K562 (cell line): ENCODE results near the gene DYNLT4. TPM values are rescaled to one million over a fixed set of nuclear protein-coding genes. Genes with fewer than 3 reads are reported as not detected.

Experiments used
- ATF1 ChIP-seq, 2 experiments: fragments of 450-650 bp in 1 of 2; IDR thresholded peaks; 2 replicates each; pipeline ENCODE4 v1.6.1; 2016; ENCODE audit warnings: missing compliant biosample characterization in 1 of 2, missing genetic modification characterization in 1 of 2
- CSDE1 ChIP-seq, 2 experiments: fragments of 450-650 bp; IDR thresholded peaks; 2 replicates each; pipeline ENCODE4 v1.6.1; 2016; ENCODE audit warnings: mild to moderate bottlenecking in 1 of 2
- CTBP1 ChIP-seq: fragments of 450-650 bp; IDR thresholded peaks from 2 replicates; pipeline ENCODE4 v1.6.1; 2016; ENCODE audit warnings: borderline replicate concordance
- EWSR1 ChIP-seq: fragments of 450-650 bp; IDR thresholded peaks from 2 replicates; pipeline ENCODE4 v1.6.1; 2018; ENCODE audit warnings: borderline replicate concordance, mild to moderate bottlenecking, low read depth, moderate library complexity; ENCODE audit not compliant: partially characterized antibody
- KDM2B ChIP-seq: fragments of 250-450 bp; sonication (Bioruptor Pico); IDR thresholded peaks from 2 replicates; pipeline ENCODE4 v1.8.0; 2021; ENCODE audit warnings: mild to moderate bottlenecking, moderate library complexity
- MCM2 ChIP-seq: fragments of 450-650 bp; IDR thresholded peaks from 2 replicates; pipeline ENCODE4 v1.6.1; 2017; ENCODE audit warnings: low read depth, mild to moderate bottlenecking
- MYC ChIP-seq, 2 experiments: fragments of 250-450 bp in 1 of 2; sonication (Bioruptor Pico) in 1 of 2; IDR thresholded peaks; 2 replicates each; pipeline versions ENCODE4 v1.5.1 to v1.6.1; 2012 to 2021; ENCODE audit warnings: low read depth in 2 of 2, borderline replicate concordance in 1 of 2, improper control_type of control experiment in 1 of 2, low read length in 1 of 2, mild to moderate bottlenecking in 1 of 2, moderate library complexity in 1 of 2
- NKRF ChIP-seq: fragments of 450-650 bp; IDR thresholded peaks from 2 replicates; pipeline ENCODE4 v1.6.1; 2016; ENCODE audit warnings: borderline replicate concordance
- POLR2AphosphoS5 ChIP-seq: IDR thresholded peaks from 2 replicates; pipeline ENCODE4 v1.6.1; 2011; ENCODE audit warnings: mild to moderate bottlenecking, low read depth, low read length, moderate library complexity; ENCODE audit not compliant: control insufficient read depth, insufficient read depth
- RBM34 ChIP-seq: fragments of 200-400 bp; formaldehyde crosslinking; IDR thresholded peaks from 2 replicates; pipeline ENCODE4 v1.6.1; 2018; ENCODE audit warnings: low read length, borderline replicate concordance; ENCODE audit not compliant: insufficient read depth
- RFX7 ChIP-seq: fragments of 250-450 bp; sonication (Bioruptor Pico); IDR thresholded peaks from 2 replicates; pipeline ENCODE4 v1.5.1; 2021; ENCODE audit warnings: mild to moderate bottlenecking
- ZNF282 ChIP-seq: sonication (generic); formaldehyde crosslinking; IDR thresholded peaks from 2 replicates; pipeline ENCODE4 v1.8.1; 2023; ENCODE audit warnings: missing genetic modification reagents
- ZNF583 ChIP-seq: fragments of 250-450 bp; sonication (Bioruptor Pico); IDR thresholded peaks from 2 replicates; pipeline ENCODE4 v1.4.0; 2020
- polyA plus RNA-seq, 8 experiments: library from polyadenylated mRNA; depleted of rRNA in 4 of 8; stranded (reverse) in 5 of 8; unstranded in 3 of 8; fragments of >200 nt; fragmentation: Nextera tagmentation in 2 of 8; fragmentation: Illumina TruSeq in 1 of 8; extraction: Ambion mirVana in 2 of 8; extraction: Trizol in 1 of 8; gene quantifications; 2 replicates each; pipeline versions ENCODE4 v1.2.1 to v1.2.3, GENCODE V29; 2011 to 2014; ENCODE audit warnings: inconsistent platforms in 1 of 8, missing spikeins in 1 of 8
- total RNA-seq, 7 experiments: library from RNA; depleted of rRNA in 6 of 7; stranded (reverse); fragments of >200 nt in 6 of 7; fragmentation: Illumina TruSeq in 2 of 7; extraction: Trizol in 2 of 7; gene quantifications; 2 replicates each; pipeline versions ENCODE4 v1.2.1 to v1.2.3, GENCODE V29; 2011 to 2021; ENCODE audit warnings: low replicate concordance in 1 of 7
- TF ChIP-seq, protein P1 (sequence below): fragments of 450-650 bp; IDR thresholded peaks from 2 replicates; pipeline ENCODE4 v1.6.1; 2016; ENCODE audit warnings: mild to moderate bottlenecking
- TF ChIP-seq, protein P2 (sequence below): fragments of 450-650 bp; formaldehyde crosslinking; IDR thresholded peaks from 2 replicates; pipeline ENCODE4 v1.4.0; 2020; ENCODE audit warnings: mild to moderate bottlenecking

The DYNLT4 gene
- total and polyA plus RNA-seq, 9 of the 15 experiments (the other 6 are each of a cell fraction or from before 2014, with no cell fraction given), result 0.29 to 0.73 TPM; not detected in 7

DNA sequence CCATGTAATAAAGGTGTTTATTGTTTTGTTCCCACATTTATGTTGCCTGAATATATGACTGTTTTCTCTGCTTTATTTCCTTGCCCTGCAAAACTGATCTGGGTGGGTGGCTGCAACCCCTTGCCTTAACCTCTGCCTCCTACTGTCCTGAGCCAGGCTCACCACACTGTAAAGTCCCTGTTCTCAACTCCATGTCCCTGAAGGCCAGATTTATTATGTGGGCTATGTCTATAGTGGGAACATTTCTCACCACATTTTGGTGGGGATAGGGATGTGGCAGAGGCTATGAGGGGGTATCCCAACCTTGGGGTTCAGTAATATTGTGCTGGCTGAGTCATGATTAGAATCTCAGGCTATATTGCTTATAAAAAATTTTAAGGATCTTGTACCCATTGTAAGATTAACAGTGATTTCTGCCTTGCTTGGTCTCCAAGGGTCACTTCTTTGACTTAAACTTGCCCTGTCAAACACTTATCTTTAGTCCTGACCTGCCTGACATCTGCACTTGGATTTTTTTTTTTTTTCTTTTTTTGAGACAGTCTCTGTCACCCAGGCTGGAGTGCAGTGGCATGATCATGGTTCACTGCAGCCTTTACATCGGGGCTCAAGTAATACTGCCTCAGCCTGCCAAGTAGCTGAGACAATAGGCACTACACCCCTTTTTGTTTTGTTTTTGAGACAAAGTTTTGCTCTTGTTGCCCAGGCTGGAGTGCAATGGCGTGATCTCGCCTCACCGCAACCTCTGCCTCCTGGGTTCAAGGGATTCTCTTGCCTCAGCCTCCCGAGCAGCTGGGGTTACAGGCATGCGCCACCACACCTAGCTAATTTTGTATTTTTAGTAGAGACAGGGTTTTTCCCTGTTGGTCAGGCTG is 28.2 kb downstream of the DYNLT4 start (continued):
- TF ChIP-seq, protein P1, sequence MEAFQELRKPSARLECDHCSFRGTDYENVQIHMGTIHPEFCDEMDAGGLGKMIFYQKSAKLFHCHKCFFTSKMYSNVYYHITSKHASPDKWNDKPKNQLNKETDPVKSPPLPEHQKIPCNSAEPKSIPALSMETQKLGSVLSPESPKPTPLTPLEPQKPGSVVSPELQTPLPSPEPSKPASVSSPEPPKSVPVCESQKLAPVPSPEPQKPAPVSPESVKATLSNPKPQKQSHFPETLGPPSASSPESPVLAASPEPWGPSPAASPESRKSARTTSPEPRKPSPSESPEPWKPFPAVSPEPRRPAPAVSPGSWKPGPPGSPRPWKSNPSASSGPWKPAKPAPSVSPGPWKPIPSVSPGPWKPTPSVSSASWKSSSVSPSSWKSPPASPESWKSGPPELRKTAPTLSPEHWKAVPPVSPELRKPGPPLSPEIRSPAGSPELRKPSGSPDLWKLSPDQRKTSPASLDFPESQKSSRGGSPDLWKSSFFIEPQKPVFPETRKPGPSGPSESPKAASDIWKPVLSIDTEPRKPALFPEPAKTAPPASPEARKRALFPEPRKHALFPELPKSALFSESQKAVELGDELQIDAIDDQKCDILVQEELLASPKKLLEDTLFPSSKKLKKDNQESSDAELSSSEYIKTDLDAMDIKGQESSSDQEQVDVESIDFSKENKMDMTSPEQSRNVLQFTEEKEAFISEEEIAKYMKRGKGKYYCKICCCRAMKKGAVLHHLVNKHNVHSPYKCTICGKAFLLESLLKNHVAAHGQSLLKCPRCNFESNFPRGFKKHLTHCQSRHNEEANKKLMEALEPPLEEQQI, result no peak
- TF ChIP-seq CTBP1, result no peak
- no peak for TF ChIP-seq RFX7 (CRISPR knock-in tag)
- TF ChIP-seq ZNF282 (CRISPR knock-in tag), result 0 out of 2 replicates have a peak, but pooled peaks have one; percentile 33
- TF ChIP-seq NKRF, result no peak
- no peak for TF ChIP-seq CSDE1 (IDR thresholded peaks at IDR 0.05)
- no peak for TF ChIP-seq MCM2
- TF ChIP-seq, protein P2, sequence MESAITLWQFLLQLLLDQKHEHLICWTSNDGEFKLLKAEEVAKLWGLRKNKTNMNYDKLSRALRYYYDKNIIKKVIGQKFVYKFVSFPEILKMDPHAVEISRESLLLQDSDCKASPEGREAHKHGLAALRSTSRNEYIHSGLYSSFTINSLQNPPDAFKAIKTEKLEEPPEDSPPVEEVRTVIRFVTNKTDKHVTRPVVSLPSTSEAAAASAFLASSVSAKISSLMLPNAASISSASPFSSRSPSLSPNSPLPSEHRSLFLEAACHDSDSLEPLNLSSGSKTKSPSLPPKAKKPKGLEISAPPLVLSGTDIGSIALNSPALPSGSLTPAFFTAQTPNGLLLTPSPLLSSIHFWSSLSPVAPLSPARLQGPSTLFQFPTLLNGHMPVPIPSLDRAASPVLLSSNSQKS (CRISPR knock-in tag), result no peak
- TF ChIP-seq RBM34, result no peak
- no peak for TF ChIP-seq KDM2B (CRISPR knock-in tag)
- no peak for TF ChIP-seq MYC (IDR thresholded peaks at IDR 0.05; ENCODE audit: low read depth, low read length)
- TF ChIP-seq MYC (CRISPR knock-in tag; IDR thresholded peaks at IDR 0.05; ENCODE audit: borderline replicate concordance, low read depth), result no peak
- no peak for TF ChIP-seq ATF1 (CRISPR knock-in tag; IDR thresholded peaks at IDR 0.05)
- no peak for TF ChIP-seq ATF1 (tag; IDR thresholded peaks at IDR 0.05)
- peak; percentile 17; the same call in 1 of the 2 replicates for TF ChIP-seq POLR2AphosphoS5
- no peak for TF ChIP-seq EWSR1
- no peak for TF ChIP-seq ZNF583 (CRISPR knock-in tag)
